Common myeloid progenitor, CD34-positive (primary cell): ENCODE data around the gene RPS26.
"Not testable (repeated sequence)": the region's sequence is repeated elsewhere in the genome, so short reads cannot be mapped to it uniquely, and the experiment has no call there.

Experiments used
- CTCF ChIA-PET: fragments of 350-600 bp; sonication (Branson Sonifier 250); formaldehyde crosslinking; loops from one replicate; lab custom pipeline; 2021; ENCODE audit warnings: antibody characterized with exemption; lab: Charles Lee
- POLR2A ChIA-PET: fragments of 350-600 bp; sonication (Branson Sonifier 250); formaldehyde crosslinking; loops from one replicate; lab custom pipeline; 2021; ENCODE audit warnings: antibody characterized with exemption; lab: Charles Lee
- DNase-seq, 3 donors: peaks; one replicate each; pipeline versions ENCODE4 v3.0.0 to v3.0.0-alpha.2; 2013
- H3K27ac ChIP-seq, 2 experiments: 1 replicate in 1 of 2; 2 replicates in 1 of 2; pipeline ENCODE4 v1.7.0; 2013; ENCODE audit warnings: inconsistent platforms in 2 of 2, low read length in 2 of 2, mild to moderate bottlenecking in 2 of 2, low read depth in 1 of 2, moderate library complexity in 1 of 2; ENCODE audit not compliant: severe bottlenecking in 2 of 2, insufficient read depth in 1 of 2, poor library complexity in 1 of 2
- H3K27me3 ChIP-seq, 5 experiments: replicated peaks in 2 of 5; 1 replicate in 3 of 5; 2 replicates in 2 of 5; pipeline versions ENCODE4 v1.6.1 to v1.7.0; 2013; ENCODE audit warnings: low read length in 4 of 5, mild to moderate bottlenecking in 2 of 5, moderate library complexity in 2 of 5, inconsistent platforms in 1 of 5; ENCODE audit not compliant: insufficient read depth in 5 of 5, control insufficient read depth in 4 of 5
- H3K36me3 ChIP-seq, 4 experiments: 1 replicate in 2 of 4; 2 replicates in 2 of 4; pipeline versions ENCODE4 v1.6.1 to v1.7.0; 2013; ENCODE audit warnings: low read length in 3 of 4, control low read depth in 1 of 4, mild to moderate bottlenecking in 1 of 4; ENCODE audit not compliant: control insufficient read depth in 4 of 4, insufficient read depth in 4 of 4
- H3K4me1 ChIP-seq, 4 experiments: 1 replicate in 3 of 4; 2 replicates in 1 of 4; pipeline versions ENCODE4 v1.6.1 to v1.7.1; 2013; ENCODE audit warnings: low read length in 3 of 4, mild to moderate bottlenecking in 3 of 4, control low read depth in 1 of 4, inconsistent platforms in 1 of 4, moderate library complexity in 1 of 4; ENCODE audit not compliant: control insufficient read depth in 4 of 4, insufficient read depth in 4 of 4; ENCODE audit errors: control extremely low read depth in 1 of 4
- H3K4me3 ChIP-seq, 7 experiments: 1 replicate in 4 of 7; 2 replicates in 3 of 7; pipeline versions ENCODE4 v1.5.1 to v1.7.0; 2013; ENCODE audit warnings: mild to moderate bottlenecking in 7 of 7, low read length in 6 of 7, moderate library complexity in 6 of 7, inconsistent platforms in 2 of 7, low read depth in 2 of 7, control low read depth in 1 of 7; ENCODE audit not compliant: insufficient read depth in 4 of 7, control insufficient read depth in 1 of 7; ENCODE audit errors: extremely low read depth in 1 of 7
- H3K9me3 ChIP-seq, 5 experiments: 1 replicate in 4 of 5; 2 replicates in 1 of 5; pipeline versions ENCODE4 v1.6.1 to v1.7.1; 2013; ENCODE audit warnings: low read length in 4 of 5, mild to moderate bottlenecking in 2 of 5, inconsistent platforms in 1 of 5, low read depth in 1 of 5, moderate library complexity in 1 of 5; ENCODE audit not compliant: control insufficient read depth in 4 of 5, insufficient read depth in 2 of 5; ENCODE audit errors: control extremely low read depth in 1 of 5
- WGBS: methylation state at CpG from one replicate; pipeline ENCODE4 v1.1.5; 2013; ENCODE audit not compliant: insufficient coverage; 5-methylcytosine and 5-hydroxymethylcytosine counted together

The RPS26 gene

GRCh38 chr12:56042843-56043242, 1.1 kb downstream of the RPS26 start:
- peaks cover 5 to 39% (median 25%) of the 10 kb centered on the region in 4 experiments for H3K36me3 ChIP-seq
- CTCF ChIA-PET = interaction anchor here (5.7 kb wide), 1 partner anchor 76 kb away, joined by 32 read pairs; the partner anchor contains the start of gene ZC3H10
- POLR2A ChIA-PET = no interaction called here

GRCh38 chr12:56046027-56046780, 4.5 kb downstream of the RPS26 start:
- ChIA-PET POLR2A (interaction anchor here (0.7 kb wide), 2 partner anchors 72 to 254 kb away, joined by 3 to 4 read pairs; partner anchors contain the start of gene ZC3H10), CTCF (interaction anchor here (0.7 to 5.7 kb wide), 13 partner anchors 12 to 176 kb away, joined by 3 to 32 read pairs (median 4); partner anchors contain the start of genes RNF41, SMARCC2, SUOX and ZC3H10)
- no peak overlapping the region for H3K4me3 ChIP-seq
- H3K27me3 ChIP-seq = no peaks in the 10 kb centered on the region
- DNase-seq = no peak
- H3K9me3 ChIP-seq = no peaks in the 10 kb centered on the region
- H3K27ac ChIP-seq = peak overlapping the region in 1 of 2 experiments; percentile 28
- peaks cover 5 to 35% (median 19%) of the 10 kb centered on the region in 4 experiments for H3K36me3 ChIP-seq
- peaks cover 6 to 20% (median 13%) of the 10 kb centered on the region in 4 experiments for H3K4me1 ChIP-seq
- WGBS = 96% methylated on average over 3 of the region's 9 CpGs

More at GRCh38 chr12:56042843-56043242, 1.1 kb downstream of the RPS26 start:
- DNase-seq = no peak
- H3K9me3 ChIP-seq = no peaks in the 10 kb centered on the region
- peaks cover 6 to 26% (median 15%) of the 10 kb centered on the region in 4 experiments for H3K4me1 ChIP-seq
- H3K27ac ChIP-seq = peak overlapping the region; percentile 92 to 97
- H3K4me3 ChIP-seq = peak overlapping the region in 6 of 7 experiments; percentile 91 to 99 (median 97)
- H3K27me3 ChIP-seq = no peaks in the 10 kb centered on the region
- 49% methylated on average over 7 of the region's 9 CpGs for WGBS

- H3K27me3 ChIP-seq = no peaks in the 10 kb centered on the region
- POLR2A ChIA-PET = no interaction called here
- no peaks in the 10 kb centered on the region for H3K4me1 ChIP-seq
- DNase-seq = no peak
- CTCF ChIA-PET = interaction anchor here (1.0 kb wide), 1 partner anchor 32 kb away, joined by 3 read pairs; no protein-coding TSS in a partner anchor
- H3K27ac ChIP-seq = no peak overlapping the region
- no peak overlapping the region for H3K4me3 ChIP-seq
- H3K9me3 ChIP-seq = no peaks in the 10 kb centered on the region
- WGBS = 96% methylated on average over 5 of the region's 6 CpGs
- no peaks in the 10 kb centered on the region for H3K36me3 ChIP-seq
These were observed 11.7 kb downstream of the RPS26 start for GRCh38 chr12:56053407-56053893.

GRCh38 chr12:56059964-56060363, 18.2 kb downstream of the RPS26 start:
- H3K4me1 ChIP-seq, H3K9me3 ChIP-seq, POLR2A ChIA-PET, H3K27me3 ChIP-seq, H3K27ac ChIP-seq, H3K36me3 ChIP-seq, H3K4me3 ChIP-seq, DNase-seq: not testable (repeated sequence)
- CTCF ChIA-PET = interaction anchor here (1.1 to 1.2 kb wide), 2 partner anchors 17 to 48 kb away, joined by 3 read pairs; no protein-coding TSS in a partner anchor
- 100% methylated on average over 5 of the region's 8 CpGs for WGBS

- Histone ChIP-seq H3K4me3 (no peak overlapping the region), H3K9me3 (no peaks in the 10 kb centered on the region), H3K27ac (no peak overlapping the region), H3K36me3 (no peaks in the 10 kb centered on the region), H3K27me3 (no peaks in the 10 kb centered on the region), H3K4me1 (no peaks in the 10 kb centered on the region)
- 93% methylated on average over 3 of the region's 5 CpGs for WGBS
- POLR2A ChIA-PET = no interaction called here
- CTCF ChIA-PET = interaction anchor here (1.2 kb wide), 1 partner anchor 12 kb away, joined by 3 read pairs; no protein-coding TSS in a partner anchor
- DNase-seq = no peak
These were observed 20.3 kb downstream of the RPS26 start for GRCh38 chr12:56061982-56062381.

- Histone ChIP-seq H3K9me3 (no peaks in the 10 kb centered on the region), H3K27ac (no peak overlapping the region), H3K4me3 (no peak overlapping the region), H3K4me1 (no peaks in the 10 kb centered on the region), H3K27me3 (no peaks in the 10 kb centered on the region), H3K36me3 (no peaks in the 10 kb centered on the region)
- ChIA-PET CTCF (no interaction called here), POLR2A (no interaction called here)
- no peak for DNase-seq
These were observed 21.3 kb downstream of the RPS26 start for GRCh38 chr12:56062996-56063395.

GRCh38 chr12:56071648-56072047, 29.9 kb downstream of the RPS26 start:
- POLR2A ChIA-PET = interaction anchor here (0.5 to 0.6 kb wide), 2 partner anchors 19 to 79 kb away, joined by 3 to 8 read pairs; no protein-coding TSS in a partner anchor
- no peaks in the 10 kb centered on the region for H3K9me3 ChIP-seq
- no peaks in the 10 kb centered on the region for H3K27me3 ChIP-seq
- no peak for DNase-seq
- no peak overlapping the region for H3K27ac ChIP-seq
- H3K4me3 ChIP-seq = no peak overlapping the region
- no peaks in the 10 kb centered on the region for H3K36me3 ChIP-seq
- WGBS = 94% methylated on average over 4 of the region's 4 CpGs
- H3K4me1 ChIP-seq = no peaks in the 10 kb centered on the region
- CTCF ChIA-PET = interaction anchor here (0.5 to 0.9 kb wide), 3 partner anchors 11 to 392 kb away, joined by 3 read pairs; no protein-coding TSS in a partner anchor
